ENCODE data around the gene NAALAD2. TPM values are rescaled to one million over a fixed set of nuclear protein-coding genes. Genes with fewer than 3 reads are reported as not detected.
A peak's percentile ranks its signal among the peaks of the same experiment; 100 is the strongest.
"Not testable (repeated sequence)": the region's sequence is repeated elsewhere in the genome, so short reads cannot be mapped to it uniquely, and the experiment has no call there.

The NAALAD2 gene
- 1 to 10 TPM in 1 of 2 donors, under 1 TPM in 1; 0.42 to 4.4 TPM for total RNA-seq
- polyA plus RNA-seq, result under 1 TPM in 1 of 2 donors, not detected in 1; 0.13 TPM
- long read RNA-seq, donor 1, result 0 reads
- long read RNA-seq, donor 2, result 0 reads

- Histone ChIP-seq H3K9me3 (ENCODE audit: control insufficient read depth, low read length) (no peaks in the 10 kb centered on the region), H3K4me3 (ENCODE audit: low read length in 2 of 2) (peak within 1 kb of the TSS; percentile 25 to 94), H3K27me3 (ENCODE audit: control insufficient read depth in 1 of 2, insufficient read depth in 2 of 2, low read length in 1 of 2) (no peaks in the 10 kb centered on the region), H3K36me3 (ENCODE audit: control insufficient read depth in 1 of 2, insufficient read depth in 2 of 2, low read length in 1 of 2) (no peaks in the 10 kb centered on the region), H3K27ac (ENCODE audit: low read depth in 1 of 2, low read length in 2 of 2) (no peak within 1 kb of the TSS), H3K4me1 (ENCODE audit: control insufficient read depth in 1 of 2, insufficient read depth in 2 of 2, low read length in 2 of 2) (no peaks in the 10 kb centered on the region)
- 1 to 2% methylated on average over 25 of the region's 25 CpGs for WGBS, 2 donors
- intact Hi-C loops (cut with DNase I), result no loop called here
- peak; percentile 87 for ATAC-seq (ENCODE audit: low FRiP score)
- DNase-seq, result peak; percentile 51 to 77
These were observed at the start of gene NAALAD2 for GRCh38 chr11:90134478-90135003. NAALAD2 (plus strand) TSS chr11:90134663; CDS start chr11:90134759, 96 bp downstream.

DNA sequence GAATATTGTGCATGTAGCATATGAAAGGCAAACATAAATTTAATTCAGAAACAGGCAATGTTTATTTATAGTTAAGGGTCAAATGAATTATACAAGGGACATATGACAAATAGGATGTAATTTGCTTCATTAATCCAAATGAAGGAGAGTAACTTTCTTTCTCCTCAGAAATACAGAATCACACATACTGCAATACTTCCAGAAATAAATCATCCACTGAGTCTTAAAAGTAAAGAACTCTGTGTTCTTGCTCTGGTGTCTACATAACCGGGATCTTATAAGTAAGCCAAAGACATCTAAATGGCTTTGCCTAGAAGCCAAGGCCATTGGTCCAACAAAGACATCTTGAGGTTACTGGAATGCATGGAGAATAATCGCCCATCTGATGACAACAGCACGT lies 48.8 kb upstream of the NAALAD2 start, which contains the start of gene UBTFL1:
Gene UBTFL1, plus strand, starts transcription at position 301 of the 400 bp plus-strand sequence. Its CDS starts 0 bp downstream, at position 301.
- H3K9me3 ChIP-seq (ENCODE audit: control insufficient read depth, low read length); DNase-seq: not testable (repeated sequence)
- 41 to 71% methylated on average over 2 of the region's 3 CpGs for WGBS, 2 donors

GRCh38 chr11:90088731-90089130 lies 45.7 kb upstream of the NAALAD2 start:
- H3K9me3 ChIP-seq (ENCODE audit: control insufficient read depth, low read length); H3K4me3 ChIP-seq (ENCODE audit: low read length in 2 of 2); H3K27me3 ChIP-seq (ENCODE audit: control insufficient read depth in 1 of 2, insufficient read depth in 2 of 2, low read length in 1 of 2); intact Hi-C loops (cut with DNase I); H3K4me1 ChIP-seq (ENCODE audit: control insufficient read depth in 1 of 2, insufficient read depth in 2 of 2, low read length in 2 of 2); H3K36me3 ChIP-seq (ENCODE audit: control insufficient read depth in 1 of 2, insufficient read depth in 2 of 2, low read length in 1 of 2); H3K27ac ChIP-seq (ENCODE audit: low read depth in 1 of 2, low read length in 2 of 2); ATAC-seq (ENCODE audit: low FRiP score); DNase-seq: not testable (repeated sequence)
- WGBS, 2 donors, result 24 to 87% methylated on average over 1 to 2 of the region's 2 CpGs

More for the DNA sequence above, 48.8 kb upstream of the NAALAD2 start, which contains the start of gene UBTFL1:
- H3K27ac ChIP-seq (ENCODE audit: low read depth in 1 of 2, low read length in 2 of 2); intact Hi-C loops (cut with DNase I); H3K27me3 ChIP-seq (ENCODE audit: control insufficient read depth in 1 of 2, insufficient read depth in 2 of 2, low read length in 1 of 2); H3K36me3 ChIP-seq (ENCODE audit: control insufficient read depth in 1 of 2, insufficient read depth in 2 of 2, low read length in 1 of 2); H3K4me1 ChIP-seq (ENCODE audit: control insufficient read depth in 1 of 2, insufficient read depth in 2 of 2, low read length in 2 of 2); ATAC-seq (ENCODE audit: low FRiP score); H3K4me3 ChIP-seq (ENCODE audit: low read length in 2 of 2): not testable (repeated sequence)

- not testable (repeated sequence) for H3K36me3 ChIP-seq (ENCODE audit: control insufficient read depth in 1 of 2, insufficient read depth in 2 of 2, low read length in 1 of 2); DNase-seq
These were observed 39.1 kb upstream of the NAALAD2 start for GRCh38 chr11:90095230-90095924.

GRCh38 chr11:90098261-90098660 lies 36.2 kb upstream of the NAALAD2 start:
- H3K9me3 ChIP-seq (ENCODE audit: control insufficient read depth, low read length); intact Hi-C loops (cut with DNase I); H3K4me3 ChIP-seq (ENCODE audit: low read length in 2 of 2); DNase-seq; H3K27ac ChIP-seq (ENCODE audit: low read depth in 1 of 2, low read length in 2 of 2); H3K27me3 ChIP-seq (ENCODE audit: control insufficient read depth in 1 of 2, insufficient read depth in 2 of 2, low read length in 1 of 2); H3K4me1 ChIP-seq (ENCODE audit: control insufficient read depth in 1 of 2, insufficient read depth in 2 of 2, low read length in 2 of 2); ATAC-seq (ENCODE audit: low FRiP score); H3K36me3 ChIP-seq (ENCODE audit: control insufficient read depth in 1 of 2, insufficient read depth in 2 of 2, low read length in 1 of 2): not testable (repeated sequence)
- WGBS, 2 donors, result 75 to 80% methylated on average over 4 of the region's 4 CpGs

More at GRCh38 chr11:90095230-90095924, 39.1 kb upstream of the NAALAD2 start:
- H3K27ac ChIP-seq (ENCODE audit: low read depth in 1 of 2, low read length in 2 of 2); H3K27me3 ChIP-seq (ENCODE audit: control insufficient read depth in 1 of 2, insufficient read depth in 2 of 2, low read length in 1 of 2); intact Hi-C loops (cut with DNase I); H3K4me3 ChIP-seq (ENCODE audit: low read length in 2 of 2); ATAC-seq (ENCODE audit: low FRiP score); H3K4me1 ChIP-seq (ENCODE audit: control insufficient read depth in 1 of 2, insufficient read depth in 2 of 2, low read length in 2 of 2); H3K9me3 ChIP-seq (ENCODE audit: control insufficient read depth, low read length): not testable (repeated sequence)
- 78 to 93% methylated on average over 10 to 28 of the region's 28 CpGs for WGBS, 2 donors

GRCh38 chr11:90100431-90100830 lies 34.0 kb upstream of the NAALAD2 start:
- DNase-seq (no peak), ATAC-seq (ENCODE audit: low FRiP score) (no peak)
- H3K27me3 ChIP-seq (ENCODE audit: control insufficient read depth in 1 of 2, insufficient read depth in 2 of 2, low read length in 1 of 2), result no peaks in the 10 kb centered on the region
- no peaks in the 10 kb centered on the region for H3K9me3 ChIP-seq (ENCODE audit: control insufficient read depth, low read length)
- no peak overlapping the region for H3K27ac ChIP-seq (ENCODE audit: low read depth in 1 of 2, low read length in 2 of 2)
- H3K4me3 ChIP-seq (ENCODE audit: low read length in 2 of 2), result no peak overlapping the region
- intact Hi-C loops (cut with DNase I), result no loop called here
- H3K36me3 ChIP-seq (ENCODE audit: control insufficient read depth in 1 of 2, insufficient read depth in 2 of 2, low read length in 1 of 2), result no peaks in the 10 kb centered on the region
- WGBS, 2 donors, result 85 to 92% methylated on average over 3 of the region's 3 CpGs
- no peaks in the 10 kb centered on the region for H3K4me1 ChIP-seq (ENCODE audit: control insufficient read depth in 1 of 2, insufficient read depth in 2 of 2, low read length in 2 of 2)

- Histone ChIP-seq H3K27me3 (ENCODE audit: control insufficient read depth in 1 of 2, insufficient read depth in 2 of 2, low read length in 1 of 2) (no peaks in the 10 kb centered on the region), H3K27ac (ENCODE audit: low read depth in 1 of 2, low read length in 2 of 2) (no peak overlapping the region), H3K36me3 (ENCODE audit: control insufficient read depth in 1 of 2, insufficient read depth in 2 of 2, low read length in 1 of 2) (no peaks in the 10 kb centered on the region), H3K4me1 (ENCODE audit: control insufficient read depth in 1 of 2, insufficient read depth in 2 of 2, low read length in 2 of 2) (no peaks in the 10 kb centered on the region), H3K4me3 (ENCODE audit: low read length in 2 of 2) (no peak overlapping the region), H3K9me3 (ENCODE audit: control insufficient read depth, low read length) (no peaks in the 10 kb centered on the region)
- WGBS, 2 donors, result 4 to 8% methylated on average over 2 of the region's 2 CpGs
- ATAC-seq (ENCODE audit: low FRiP score) (no peak), DNase-seq (no peak)
- intact Hi-C loops (cut with DNase I), result no loop called here
These were observed 20.9 kb upstream of the NAALAD2 start for GRCh38 chr11:90113541-90113940.

DNA sequence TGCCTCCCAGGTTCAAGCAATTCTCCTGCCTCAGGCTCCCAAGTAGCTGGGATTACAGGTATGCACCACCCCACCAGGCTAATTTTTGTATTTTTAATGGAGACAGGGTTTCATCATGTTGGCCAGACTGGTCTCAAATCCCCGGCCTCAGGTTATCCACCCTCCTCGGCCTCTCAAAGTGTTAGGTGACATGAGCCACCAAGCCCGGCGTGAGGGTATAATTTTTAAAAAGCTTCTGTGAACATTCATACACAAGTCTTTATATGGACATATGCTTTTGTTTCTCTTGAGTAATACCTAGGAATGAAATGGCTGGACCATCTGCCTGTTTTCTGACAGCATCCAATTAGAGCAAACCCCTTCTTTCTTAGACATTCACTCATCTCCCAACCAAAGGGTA lies 14.3 kb upstream of the NAALAD2 start:
- peaks cover 2% of the 10 kb centered on the region for H3K9me3 ChIP-seq (ENCODE audit: control insufficient read depth, low read length)
- intact Hi-C loops (cut with DNase I), result no loop called here

GRCh38 chr11:90124371-90124770 lies 10.1 kb upstream of the NAALAD2 start:
- WGBS, 2 donors, result 40 to 42% methylated on average over 1 of the region's 1 CpG
- Histone ChIP-seq H3K4me1 (ENCODE audit: control insufficient read depth in 1 of 2, insufficient read depth in 2 of 2, low read length in 2 of 2) (no peaks in the 10 kb centered on the region), H3K9me3 (ENCODE audit: control insufficient read depth, low read length) (peaks cover 2% of the 10 kb centered on the region), H3K27me3 (ENCODE audit: control insufficient read depth in 1 of 2, insufficient read depth in 2 of 2, low read length in 1 of 2) (no peaks in the 10 kb centered on the region), H3K36me3 (ENCODE audit: control insufficient read depth in 1 of 2, insufficient read depth in 2 of 2, low read length in 1 of 2) (no peaks in the 10 kb centered on the region), H3K4me3 (ENCODE audit: low read length in 2 of 2) (no peak overlapping the region), H3K27ac (ENCODE audit: low read depth in 1 of 2, low read length in 2 of 2) (no peak overlapping the region)
- DNase-seq, result no peak
- ATAC-seq (ENCODE audit: low FRiP score), result no peak
- intact Hi-C loops (cut with DNase I), result no loop called here

More for the DNA sequence above, 14.3 kb upstream of the NAALAD2 start:
- 94 to 96% methylated on average over 4 of the region's 4 CpGs for WGBS, 2 donors
- H3K4me3 ChIP-seq (ENCODE audit: low read length in 2 of 2), result no peak overlapping the region
- no peaks in the 10 kb centered on the region for H3K36me3 ChIP-seq (ENCODE audit: control insufficient read depth in 1 of 2, insufficient read depth in 2 of 2, low read length in 1 of 2)
- no peaks in the 10 kb centered on the region for H3K4me1 ChIP-seq (ENCODE audit: control insufficient read depth in 1 of 2, insufficient read depth in 2 of 2, low read length in 2 of 2)
- no peak overlapping the region for H3K27ac ChIP-seq (ENCODE audit: low read depth in 1 of 2, low read length in 2 of 2)
- no peak for DNase-seq
- ATAC-seq (ENCODE audit: low FRiP score), result no peak
- H3K27me3 ChIP-seq (ENCODE audit: control insufficient read depth in 1 of 2, insufficient read depth in 2 of 2, low read length in 1 of 2), result no peaks in the 10 kb centered on the region
